ENCODE data around the gene TRPC4AP. TPM values are rescaled to one million over a fixed set of nuclear protein-coding genes. Genes with fewer than 3 reads are reported as not detected.

TRPC4AP gene
- total and polyA plus RNA-seq, 2 of the 8 experiments (the other 6 are each of a cell fraction or from before 2014, with no cell fraction given), result 73.1 to 74.8 TPM

GRCh38 chr20:35027301-35027700 is 65.3 kb downstream of the TRPC4AP start:
- Histone ChIP-seq H3K23me2 (ENCODE audit: low read depth, low read length) (no peaks in the 10 kb centered on the region), H2BK12ac (ENCODE audit: low read depth, low read length) (no peak overlapping the region), H3K4me1 (replicated peaks in 1 of 4; ENCODE audit: control insufficient read depth in 3 of 4, insufficient read depth in 4 of 4, low read length in 3 of 4) (no peaks in the 10 kb centered on the region), H3K79me1 (ENCODE audit: low read depth, low read length) (no peaks in the 10 kb centered on the region; the same call in 1 of the 2 replicates), H3K27ac (ENCODE audit: low read depth, low read length) (no peak overlapping the region), H3K18ac (ENCODE audit: extremely low read depth, low read length) (no peak overlapping the region), H3K4me2 (ENCODE audit: insufficient read depth in 1 of 2, low read depth in 2 of 2, low read length in 2 of 2) (no peak overlapping the region), H3K23ac (ENCODE audit: insufficient read length) (no peak overlapping the region), H2BK15ac (ENCODE audit: low read length) (no peak overlapping the region), H3K27me3 (replicated peaks in 1 of 4; ENCODE audit: control insufficient read depth in 3 of 4, extremely low read depth in 1 of 4, insufficient read depth in 3 of 4, low read length in 3 of 4) (no peaks in the 10 kb centered on the region), H3K79me2 (ENCODE audit: control insufficient read depth in 1 of 2, insufficient read depth in 2 of 2, low read length in 2 of 2) (no peaks in the 10 kb centered on the region), H2BK5ac (ENCODE audit: low read depth, low read length) (no peak overlapping the region), H3K4me3 (ENCODE audit: extremely low read depth in 1 of 4, insufficient read depth in 2 of 4, low read depth in 3 of 4, low read length in 4 of 4) (no peak overlapping the region), H2BK120ac (replicated peaks; ENCODE audit: low read depth, low read length) (no peak overlapping the region), H4K8ac (ENCODE audit: extremely low read depth, insufficient read depth, low read length) (no peak overlapping the region), H2AFZ (ENCODE audit: low read length) (no peak overlapping the region), H4K5ac (ENCODE audit: insufficient read length, low read depth, low read length) (no peak overlapping the region), H3K14ac (ENCODE audit: insufficient read length) (no peak overlapping the region), H3K4ac (replicated peaks; ENCODE audit: insufficient read length, low read depth, low read length) (no peak overlapping the region), H2AK5ac (ENCODE audit: low read depth, low read length) (no peak overlapping the region), H3K9ac (replicated peaks in 1 of 4; ENCODE audit: extremely low read depth in 1 of 4, low read depth in 3 of 4, low read length in 3 of 4) (no peak overlapping the region), H3K36me3 (ENCODE audit: control insufficient read depth in 2 of 4, insufficient read depth in 4 of 4, low read length in 3 of 4) (peaks cover 2 to 34% (median 5%) of the 10 kb centered on the region in 4 experiments; a peak in 6 of 8 replicates), H2BK20ac (ENCODE audit: low read length) (no peak overlapping the region), H4K91ac (replicated peaks; ENCODE audit: insufficient read length, low read length) (no peak overlapping the region), H3K9me3 (ENCODE audit: insufficient read depth in 2 of 2, low read depth in 1 of 2, low read length in 1 of 2) (no peaks in the 10 kb centered on the region), H3K56ac (replicated peaks; ENCODE audit: insufficient read length, low read depth, low read length) (no peak overlapping the region), H4K20me1 (replicated peaks in 1 of 2; ENCODE audit: control insufficient read depth in 1 of 2, insufficient read depth in 2 of 2, low read length in 2 of 2) (peaks cover 0 to 4% of the 10 kb centered on the region in 2 experiments)
- CTCF ChIA-PET (ENCODE audit: partially characterized antibody), result interaction anchor here (0.6 kb wide), 1 partner anchor 92 kb away, joined by 4 read pairs; no protein-coding TSS in a partner anchor
- POLR2A ChIA-PET (ENCODE audit: partially characterized antibody), result no interaction called here
- DNase-seq (ENCODE audit: low read depth in 1 of 2, low spot score in 2 of 2) (no peak), FAIRE-seq (no peak)
- TF ChIP-seq SIN3A (conservative IDR thresholded peaks at IDR 0.05 in 1 of 2, IDR thresholded peaks at IDR 0.05 in 1 of 2; ENCODE audit: low read depth in 1 of 2, low read length in 2 of 2), result no peak
- TF ChIP-seq RBBP5 (IDR thresholded peaks at IDR 0.05; ENCODE audit: borderline replicate concordance, low read depth, low read length), result no peak
- no peak for TF ChIP-seq TCF12 (IDR thresholded peaks at IDR 0.05; ENCODE audit: low read depth, low read length)
- no peak for TF ChIP-seq EGR1 (IDR thresholded peaks at IDR 0.05; ENCODE audit: borderline replicate concordance, low read depth, low read length)
- TF ChIP-seq RXRA (IDR thresholded peaks at IDR 0.05; ENCODE audit: insufficient read depth, low read depth, low read length), result no peak
- no peak for TF ChIP-seq GABPA (IDR thresholded peaks at IDR 0.05; ENCODE audit: borderline replicate concordance, insufficient read depth, low read length)
- TF ChIP-seq SRF (IDR thresholded peaks at IDR 0.05; ENCODE audit: low read depth, low read length), result no peak
- no peak for TF ChIP-seq MAX (IDR thresholded peaks at IDR 0.05)
- no peak for TF ChIP-seq TAF1 (IDR thresholded peaks at IDR 0.05; ENCODE audit: low read depth, low read length)
- TF ChIP-seq CEBPB (IDR thresholded peaks at IDR 0.05; ENCODE audit: low read depth, low read length), result no peak
- no peak for TF ChIP-seq YY1 (IDR thresholded peaks at IDR 0.05; ENCODE audit: low read depth, low read length)
- 98% methylated on average over 2 of the region's 2 CpGs; no CpG with 5 or more reads in 1 of the 2 experiments for WGBS, 2 experiments (ENCODE audit: extremely low coverage in 1 of 2, insufficient coverage in 1 of 2, insufficient read length in 1 of 2, insufficient replicate concordance in 2 of 2, low coverage in 1 of 2, low lambda C conversion rate in 2 of 2, missing lambda C conversion rate in 1 of 2)

All from H1 (cell line).